GM15510 (cell line): Measurements from ENCODE around the gene TBC1D32.

ENCODE experiments used
- POLR2A ChIP-seq: IDR thresholded peaks from 3 replicates; pipeline ENCODE4 v1.6.1; 2011; ENCODE audit warnings: borderline replicate concordance; ENCODE audit not compliant: insufficient read length; ENCODE audit errors: extremely low read depth

TBC1D32 gene

GRCh38 chr6:121187833-121188200 lies 146.5 kb downstream of the TBC1D32 start:
- TF ChIP-seq POLR2A: no peak

DNA sequence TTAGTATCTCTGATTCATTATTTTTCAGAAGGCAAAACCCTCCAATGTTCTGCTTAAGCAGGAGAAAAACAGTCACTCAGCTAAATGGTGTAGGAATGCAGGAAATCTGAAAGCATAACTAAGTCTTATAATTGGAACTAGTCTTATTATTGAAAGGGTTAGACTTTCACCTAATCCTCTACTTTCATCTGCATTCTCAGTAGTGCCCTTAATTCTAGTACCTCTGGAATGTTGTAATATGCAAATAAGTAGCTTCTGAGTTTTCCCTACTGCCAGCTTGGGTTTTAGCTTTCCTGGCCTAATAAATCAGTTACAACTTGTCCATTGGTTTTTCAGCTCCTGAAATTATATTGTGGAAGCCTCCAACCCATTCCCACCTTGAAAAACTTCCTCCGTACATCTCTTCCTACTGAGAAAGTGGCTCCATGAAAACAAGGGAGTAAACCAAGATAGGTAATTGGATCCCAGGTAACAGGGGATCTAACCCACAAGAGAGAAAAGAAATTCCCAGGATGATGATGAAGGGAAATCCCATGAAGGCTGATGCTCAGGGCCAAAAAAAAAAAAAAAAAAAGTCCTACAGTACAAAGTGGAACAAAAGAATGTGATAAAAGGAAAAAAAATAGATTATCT lies 147.0 kb downstream of the TBC1D32 start:
- TF ChIP-seq POLR2A: no peak

DNA sequence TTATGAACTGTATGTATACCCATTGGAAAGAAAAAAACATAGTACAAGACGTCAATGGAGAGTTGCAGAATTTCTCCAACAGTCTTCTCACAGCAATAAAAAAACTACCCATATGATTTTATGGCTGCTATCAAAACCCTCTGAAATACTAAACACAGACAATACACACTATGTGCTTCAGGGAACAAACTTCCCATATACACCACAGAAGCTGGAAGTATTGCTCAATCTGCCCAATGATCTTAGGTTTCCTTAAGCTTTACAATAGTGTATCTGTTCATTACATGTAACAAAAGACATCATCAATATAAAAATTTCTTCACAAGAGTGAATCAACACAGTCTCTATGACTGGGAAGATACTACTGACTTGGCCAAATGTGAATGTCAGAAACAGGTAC lies 150.5 kb downstream of the TBC1D32 start:
- no peak for TF ChIP-seq POLR2A

DNA sequence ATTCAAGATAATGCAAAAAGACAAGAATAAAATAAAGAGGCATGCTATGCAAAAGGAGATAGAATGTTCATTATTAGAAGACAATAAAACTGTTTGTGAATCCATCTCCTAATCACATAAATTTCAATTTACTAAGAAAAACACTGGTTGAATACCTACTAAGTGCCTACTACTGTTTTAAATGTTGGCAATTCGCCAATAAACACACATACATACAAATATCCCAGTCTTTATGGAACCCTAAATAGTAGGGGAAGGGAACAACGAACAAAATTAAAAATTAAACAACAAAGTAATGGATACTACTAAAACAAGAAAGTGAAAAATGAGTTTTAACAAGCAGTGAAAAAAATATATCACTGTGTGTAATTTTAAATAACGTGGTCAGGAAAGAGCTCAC lies 158.5 kb downstream of the TBC1D32 start:
- no peak for TF ChIP-seq POLR2A

GRCh38 chr6:121171879-121172278 lies 162.4 kb downstream of the TBC1D32 start:
- no peak for TF ChIP-seq POLR2A

GRCh38 chr6:121161886-121162285 lies 172.4 kb downstream of the TBC1D32 start:
- no peak for TF ChIP-seq POLR2A

DNA sequence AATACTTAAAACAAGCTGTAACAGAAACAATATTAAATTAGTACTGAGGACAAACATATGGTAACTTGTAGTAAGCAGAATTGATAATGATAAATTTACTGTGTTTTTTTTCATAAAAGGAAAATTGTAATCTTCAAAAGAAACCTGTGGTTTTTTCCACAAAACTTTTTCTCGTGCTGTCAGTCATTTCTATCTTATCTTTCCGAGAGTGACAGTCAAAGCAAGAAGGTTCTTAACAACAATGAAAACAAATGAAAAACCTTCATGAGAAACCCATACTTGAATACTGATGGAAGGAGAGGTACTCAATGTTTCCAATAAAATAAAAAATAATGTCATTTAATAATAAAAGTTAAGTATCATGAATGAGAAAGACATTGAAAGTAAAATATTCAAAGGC lies 174.0 kb downstream of the TBC1D32 start:
- no peak for TF ChIP-seq POLR2A

- no peak for TF ChIP-seq POLR2A
Measured at GRCh38 chr6:121158891-121159290, 175.4 kb downstream of the TBC1D32 start.

- TF ChIP-seq POLR2A: no peak
Measured at GRCh38 chr6:121158438-121158837, 175.8 kb downstream of the TBC1D32 start.

GRCh38 chr6:121157906-121158305 lies 176.4 kb downstream of the TBC1D32 start:
- no peak for TF ChIP-seq POLR2A

DNA sequence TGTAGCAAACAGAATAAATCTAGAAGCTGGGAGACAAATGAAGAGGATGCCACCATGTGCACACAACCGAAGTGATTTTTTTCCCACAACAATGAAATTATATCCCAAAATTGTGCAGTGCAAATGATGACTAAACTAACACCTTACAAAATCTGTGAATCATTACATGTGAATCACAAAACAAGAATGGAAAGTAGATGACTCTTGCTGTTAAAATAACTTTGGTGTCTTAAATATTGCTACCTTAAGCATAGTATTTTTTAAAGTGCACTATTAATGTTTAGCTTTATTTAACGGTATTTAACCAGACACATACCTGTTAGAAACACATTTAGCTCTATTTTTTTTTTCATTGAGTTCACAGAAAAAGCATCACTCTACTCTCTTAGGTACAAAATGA lies 190.8 kb downstream of the TBC1D32 start:
- TF ChIP-seq POLR2A: no peak

DNA sequence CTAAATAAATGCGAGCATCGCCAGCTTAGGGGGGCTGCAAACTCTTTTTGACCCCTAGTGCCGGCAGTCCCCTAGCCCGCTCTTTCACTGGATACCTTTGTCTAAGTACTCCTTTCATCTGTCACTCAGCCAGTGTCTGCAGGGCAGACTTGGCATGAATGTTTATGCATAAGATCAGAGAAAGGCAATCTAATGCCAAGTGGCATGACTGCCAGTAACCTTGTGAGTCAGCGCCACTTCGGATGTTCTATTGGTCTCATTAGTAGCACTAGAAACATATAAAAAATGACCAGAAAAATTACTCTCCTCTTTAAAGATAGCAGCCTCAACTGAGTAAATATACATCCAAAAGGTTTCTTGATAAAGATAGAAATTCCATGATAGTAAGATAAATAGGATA lies 192.2 kb downstream of the TBC1D32 start:
- no peak for TF ChIP-seq POLR2A

- no peak for TF ChIP-seq POLR2A
Measured at GRCh38 chr6:121135425-121135824, 198.9 kb downstream of the TBC1D32 start.

GRCh38 chr6:121134922-121135321 lies 199.4 kb downstream of the TBC1D32 start:
- no peak for TF ChIP-seq POLR2A

GRCh38 chr6:121124600-121124999 lies 209.7 kb downstream of the TBC1D32 start:
- TF ChIP-seq POLR2A: no peak

DNA sequence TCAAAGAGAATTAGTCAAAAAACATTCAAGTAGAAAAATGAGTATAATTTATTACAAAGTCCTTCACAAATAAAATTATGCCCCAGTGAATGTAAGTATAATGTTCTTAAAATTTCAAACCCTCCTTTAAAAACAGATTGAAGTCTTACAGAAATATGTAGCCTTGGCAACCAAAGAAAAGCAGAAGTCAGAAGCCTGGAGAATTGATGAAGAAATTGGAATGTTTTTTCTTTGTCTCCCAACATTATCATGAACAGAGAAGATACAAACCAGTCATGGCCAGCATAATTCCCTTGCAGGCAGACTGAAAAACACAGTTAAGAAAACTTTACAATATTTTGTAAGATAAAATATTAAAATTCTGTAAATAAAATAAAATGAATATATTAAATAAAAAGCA lies 221.9 kb downstream of the TBC1D32 start:
- TF ChIP-seq POLR2A: no peak

DNA sequence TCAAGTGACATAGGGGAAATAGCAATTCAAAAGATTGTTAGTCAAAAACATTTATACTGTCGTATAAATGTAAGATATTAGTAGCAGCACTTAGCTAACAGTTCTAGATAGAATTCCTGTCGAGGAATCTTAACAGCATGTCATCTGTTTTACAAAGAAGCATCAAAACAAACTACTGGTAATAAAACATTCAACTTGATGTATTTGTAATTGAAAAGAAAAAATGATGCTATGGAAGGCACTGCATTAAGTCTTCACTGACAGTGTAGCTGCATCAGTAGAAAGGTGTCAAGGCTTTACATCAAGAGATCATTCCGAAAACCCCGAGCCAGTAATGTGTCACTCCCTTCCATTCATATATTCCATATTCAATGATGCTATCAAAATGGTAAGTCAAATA lies 223.5 kb downstream of the TBC1D32 start:
- no peak for TF ChIP-seq POLR2A
